MM.1S (cell line): Measurements from ENCODE around the gene OOSP2.

Source experiments
- DNase-seq: peaks from one replicate; pipeline ENCODE4 v3.0.0-alpha.2; 2015
- H2AFZ ChIP-seq: fragments of 300-600 bp; sonication (generic); 2 replicates; pipeline ENCODE4 v1.6.0; 2016; ENCODE audit warnings: antibody characterized with exemption, low read length
- H3F3A ChIP-seq: fragments of 300-600 bp; sonication (generic); 2 replicates; pipeline ENCODE4 v1.6.1; 2016; ENCODE audit warnings: mild to moderate bottlenecking, antibody characterized with exemption, low read length, moderate library complexity, mixed read lengths; ENCODE audit not compliant: insufficient read depth
- H3K27ac ChIP-seq: fragments of 300-600 bp; sonication (generic); 2 replicates; pipeline ENCODE4 v1.5.1; 2016; ENCODE audit warnings: mild to moderate bottlenecking, low read length
- H3K27me3 ChIP-seq: fragments of 300-600 bp; sonication (generic); replicated peaks from 2 replicates; pipeline ENCODE4 v1.6.0; 2016; ENCODE audit warnings: low read length; ENCODE audit not compliant: insufficient read depth
- H3K36me3 ChIP-seq: fragments of 300-600 bp; sonication (generic); replicated peaks from 2 replicates; pipeline ENCODE4 v1.6.1; 2016; ENCODE audit warnings: mild to moderate bottlenecking, low read length, mixed read lengths; ENCODE audit not compliant: insufficient read depth
- H3K4me1 ChIP-seq: fragments of 300-600 bp; sonication (generic); 2 replicates; pipeline ENCODE4 v1.6.1; 2016; ENCODE audit warnings: low read length, mixed read lengths
- H3K4me2 ChIP-seq: fragments of 300-600 bp; sonication (generic); 2 replicates; pipeline ENCODE4 v1.6.0; 2016; ENCODE audit warnings: low read depth, low read length
- H3K4me3 ChIP-seq: fragments of 300-600 bp; sonication (generic); 2 replicates; pipeline ENCODE4 v1.5.1; 2016; ENCODE audit warnings: low read length, mixed read lengths
- H3K79me2 ChIP-seq: fragments of 300-600 bp; sonication (generic); 2 replicates; pipeline ENCODE4 v1.6.1; 2016; ENCODE audit warnings: mixed run types, low read length, mixed read lengths
- H3K9ac ChIP-seq: fragments of 300-600 bp; sonication (generic); 2 replicates; pipeline ENCODE4 v1.6.1; 2016; ENCODE audit warnings: low read length, mixed read lengths
- H3K9me2 ChIP-seq: fragments of 300-600 bp; sonication (generic); replicated peaks from 2 replicates; pipeline ENCODE4 v1.6.1; 2016; ENCODE audit warnings: mild to moderate bottlenecking, low read length, mixed read lengths; ENCODE audit not compliant: insufficient read depth
- H3K9me3 ChIP-seq: fragments of 300-600 bp; sonication (generic); replicated peaks from 2 replicates; pipeline ENCODE4 v1.6.1; 2016; ENCODE audit warnings: mild to moderate bottlenecking, low read length, mixed read lengths; ENCODE audit not compliant: insufficient read depth
- H4K20me1 ChIP-seq: fragments of 300-600 bp; sonication (generic); 2 replicates; pipeline ENCODE4 v1.6.1; 2016; ENCODE audit warnings: mild to moderate bottlenecking, low read length, moderate library complexity, mixed read lengths; ENCODE audit not compliant: insufficient read depth
- CTCF ChIP-seq: fragments of 300-600 bp; sonication (generic); IDR thresholded peaks from 2 replicates; pipeline ENCODE4 v1.5.1; 2016; ENCODE audit warnings: antibody characterized with exemption, low read length, mixed read lengths
- EZH2 ChIP-seq: fragments of 300-600 bp; sonication (generic); optimal IDR thresholded peaks from 2 replicates; pipeline ENCODE3; 2017; ENCODE audit warnings: low read depth, mild to moderate bottlenecking, antibody characterized with exemption, low read length, mixed read lengths
- EZH2phosphoT487 ChIP-seq: fragments of 300-600 bp; sonication (generic); IDR thresholded peaks from 2 replicates; pipeline ENCODE4 v1.6.1; 2018; ENCODE audit warnings: antibody characterized with exemption, low read length

Gene OOSP2

GRCh38 chr11:60097189-60097588 lies 57.0 kb downstream of the OOSP2 start:
- TF ChIP-seq EZH2, result no peak
- no peak for TF ChIP-seq EZH2phosphoT487
- TF ChIP-seq CTCF, result no peak
- H3F3A ChIP-seq, result no peaks in the 10 kb centered on the region
- H3K9me3 ChIP-seq, result no peaks in the 10 kb centered on the region
- no peaks in the 10 kb centered on the region for H4K20me1 ChIP-seq
- DNase-seq, result no peak
- no peak overlapping the region for H3K4me3 ChIP-seq
- no peaks in the 10 kb centered on the region for H3K36me3 ChIP-seq
- no peaks in the 10 kb centered on the region for H3K27me3 ChIP-seq
- no peaks in the 10 kb centered on the region for H3K9me2 ChIP-seq
- no peaks in the 10 kb centered on the region for H3K79me2 ChIP-seq
- H3K27ac ChIP-seq, result no peak overlapping the region
- no peak overlapping the region for H3K4me2 ChIP-seq
- H3K4me1 ChIP-seq, result no peaks in the 10 kb centered on the region
- no peak overlapping the region for H2AFZ ChIP-seq
- no peak overlapping the region for H3K9ac ChIP-seq
